GM21360 (cell line): ENCODE measurements around the gene ZFYVE1.
A peak's percentile ranks its signal among the peaks of the same experiment; 100 is the strongest.
"Not testable (repeated sequence)": the region's sequence is repeated elsewhere in the genome, so short reads cannot be mapped to it uniquely, and the experiment has no call there.

Source experiments
- ATAC-seq: cut with Tn5 transposase; IDR thresholded peaks from one replicate; pipeline ENCODE4 v1.9.1; 2021; ENCODE audit warnings: mild to moderate bottlenecking, moderate library complexity; ENCODE audit not compliant: unreplicated experiment

ZFYVE1 gene

GRCh38 chr14:73026845-73027542, at the start of gene ZFYVE1:
ZFYVE1 (minus strand) TSS chr14:73027106; CDS start chr14:73024508, 2,598 bp downstream.
- peak; percentile 95 for ATAC-seq

- no peak for ATAC-seq
Measured at GRCh38 chr14:73069585-73069984, 42.7 kb upstream of the ZFYVE1 start.

GRCh38 chr14:73058922-73059673, 32.2 kb upstream of the ZFYVE1 start:
- ATAC-seq = peak; percentile 7

- ATAC-seq = peak; percentile 91
Measured at GRCh38 chr14:73058224-73058921, 31.5 kb upstream of the ZFYVE1 start, which contains the start of gene RBM25. RBM25 (plus strand) TSS chr14:73058534; CDS start chr14:73071642, 13,108 bp downstream.

GRCh38 chr14:73057944-73058223, 31.0 kb upstream of the ZFYVE1 start:
- no peak for ATAC-seq

GRCh38 chr14:73055251-73055650, 28.3 kb upstream of the ZFYVE1 start:
- no peak for ATAC-seq

GRCh38 chr14:73049428-73049827, 22.5 kb upstream of the ZFYVE1 start:
- no peak for ATAC-seq

GRCh38 chr14:73047808-73048207, 20.9 kb upstream of the ZFYVE1 start:
- no peak for ATAC-seq

GRCh38 chr14:73036706-73037450, 10.0 kb upstream of the ZFYVE1 start:
- ATAC-seq = not testable (repeated sequence)

GRCh38 chr14:73027984-73028383, 1.1 kb upstream of the ZFYVE1 start:
- ATAC-seq = no peak

- no peak for ATAC-seq
Measured at GRCh38 chr14:73027546-73027945, 640 bp upstream of the ZFYVE1 start.

GRCh38 chr14:73026243-73026844, 562 bp downstream of the ZFYVE1 start:
- ATAC-seq = peak; percentile 7

- no peak for ATAC-seq
Measured at GRCh38 chr14:73025544-73025943, 1.4 kb downstream of the ZFYVE1 start.

GRCh38 chr14:73022051-73022450, 4.9 kb downstream of the ZFYVE1 start:
- ATAC-seq = no peak

- ATAC-seq = not testable (repeated sequence)
Measured at GRCh38 chr14:73016011-73016410, 10.9 kb downstream of the ZFYVE1 start.

GRCh38 chr14:73015552-73015951, 11.4 kb downstream of the ZFYVE1 start:
- not testable (repeated sequence) for ATAC-seq

GRCh38 chr14:73014105-73014504, 12.8 kb downstream of the ZFYVE1 start:
- ATAC-seq = no peak

GRCh38 chr14:73011189-73011588, 15.7 kb downstream of the ZFYVE1 start:
- ATAC-seq = not testable (repeated sequence)

- ATAC-seq = no peak
Measured at GRCh38 chr14:73008501-73008900, 18.4 kb downstream of the ZFYVE1 start.

GRCh38 chr14:73007835-73008234, 19.1 kb downstream of the ZFYVE1 start:
- ATAC-seq = no peak

- not testable (repeated sequence) for ATAC-seq
Measured at GRCh38 chr14:73004641-73005040, 22.3 kb downstream of the ZFYVE1 start.
